ENCODE results near the gene TFF1. TPM values are rescaled to one million over a fixed set of nuclear protein-coding genes. Genes with fewer than 3 reads are reported as not detected.

The TFF1 gene
- total and polyA plus RNA-seq, 11 donors, result not detected

DNA sequence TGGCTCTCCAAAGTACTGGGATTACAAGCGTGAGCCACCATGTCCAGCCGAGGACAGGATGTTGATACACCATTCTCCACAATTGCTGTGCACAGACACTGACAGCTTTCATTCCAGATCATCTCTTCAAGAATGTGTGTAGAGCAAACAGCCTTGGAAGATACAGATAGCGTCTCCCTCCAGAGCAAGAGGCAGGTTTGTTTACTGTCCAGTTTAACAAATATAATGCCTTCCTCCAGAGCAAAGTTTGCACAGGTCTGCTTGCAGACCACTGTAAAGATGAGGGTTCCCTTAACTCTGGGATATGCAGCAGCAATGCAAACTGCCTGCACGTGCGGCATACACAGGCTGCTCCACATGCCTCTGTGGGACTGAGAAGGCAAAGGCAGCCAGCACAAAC is 25.0 kb upstream of the TFF1 start:
- no peak overlapping the region for H3K4me3 ChIP-seq
- peaks cover 0 to 7% (median 0%) of the 10 kb centered on the region in 12 donors for H3K4me1 ChIP-seq
- no peak overlapping the region for H3K27ac ChIP-seq
- DNase-seq (peak in 1 of 5 donors; percentile 30), ATAC-seq (no peak)
- peaks cover 0 to 3% (median 0%) of the 10 kb centered on the region in 12 donors for H3K9me3 ChIP-seq
- intact Hi-C loops (cut with DNase I), result no loop called here
- no peaks in the 10 kb centered on the region for H3K36me3 ChIP-seq
- WGBS, 4 donors, result 86 to 94% (median 91%) methylated on average over 5 of the region's 5 CpGs
- no peak for TF ChIP-seq CTCF (IDR thresholded peaks at IDR 0.05)
- TF ChIP-seq POLR2A (IDR thresholded peaks at IDR 0.05), result no peak
- peaks cover 0 to 11% (median 0%) of the 10 kb centered on the region in 9 donors for H3K27me3 ChIP-seq

GRCh38 chr21:42390696-42391095 is 24.4 kb upstream of the TFF1 start:
- Histone ChIP-seq H3K36me3 (no peaks in the 10 kb centered on the region), H3K9me3 (peaks cover 0 to 3% (median 0%) of the 10 kb centered on the region in 12 donors), H3K4me3 (no peak overlapping the region), H3K27ac (no peak overlapping the region), H3K27me3 (peaks cover 0 to 11% (median 0%) of the 10 kb centered on the region in 9 donors), H3K4me1 (peaks cover 0 to 7% (median 0%) of the 10 kb centered on the region in 12 donors)
- intact Hi-C loops (cut with DNase I), result no loop called here
- WGBS, 4 donors, result 66 to 75% (median 70%) methylated on average over 2 of the region's 2 CpGs
- DNase-seq, result no peak
- TF ChIP-seq CTCF (IDR thresholded peaks at IDR 0.05) (no peak), POLR2A (IDR thresholded peaks at IDR 0.05) (no peak)
- no peak for ATAC-seq

DNA sequence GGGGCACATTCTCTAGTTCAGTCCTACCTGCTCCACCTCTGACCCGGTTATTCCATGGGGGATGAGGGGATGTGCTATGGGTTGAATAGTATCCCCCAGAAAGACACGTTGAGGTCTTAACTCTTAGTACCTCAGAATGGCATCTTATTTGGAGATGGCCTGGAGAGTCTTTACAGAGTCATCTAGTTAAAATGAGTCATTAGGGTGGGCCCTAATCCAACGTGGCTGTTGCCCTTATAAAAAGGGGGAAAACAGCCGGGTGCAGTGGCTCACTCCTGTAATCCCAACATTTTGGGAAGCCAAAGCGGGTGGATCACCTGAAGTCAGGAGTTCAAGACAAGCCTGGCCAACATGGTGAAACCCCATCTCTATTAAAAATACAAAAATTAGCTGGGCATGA is 23.9 kb upstream of the TFF1 start:
- H3K9me3 ChIP-seq, result peaks cover 0 to 3% (median 0%) of the 10 kb centered on the region in 12 donors
- H3K36me3 ChIP-seq, result no peaks in the 10 kb centered on the region
- ATAC-seq, result no peak
- intact Hi-C loops (cut with DNase I), result no loop called here
- 80 to 94% (median 84%) methylated on average over 5 of the region's 5 CpGs for WGBS, 4 donors
- H3K4me1 ChIP-seq, result peaks cover 0 to 7% (median 0%) of the 10 kb centered on the region in 12 donors
- H3K27ac ChIP-seq, result no peak overlapping the region
- no peak overlapping the region for H3K4me3 ChIP-seq
- no peak for TF ChIP-seq CTCF (IDR thresholded peaks at IDR 0.05)
- no peak for DNase-seq
- H3K27me3 ChIP-seq, result peaks cover 0 to 11% (median 0%) of the 10 kb centered on the region in 9 donors

DNA sequence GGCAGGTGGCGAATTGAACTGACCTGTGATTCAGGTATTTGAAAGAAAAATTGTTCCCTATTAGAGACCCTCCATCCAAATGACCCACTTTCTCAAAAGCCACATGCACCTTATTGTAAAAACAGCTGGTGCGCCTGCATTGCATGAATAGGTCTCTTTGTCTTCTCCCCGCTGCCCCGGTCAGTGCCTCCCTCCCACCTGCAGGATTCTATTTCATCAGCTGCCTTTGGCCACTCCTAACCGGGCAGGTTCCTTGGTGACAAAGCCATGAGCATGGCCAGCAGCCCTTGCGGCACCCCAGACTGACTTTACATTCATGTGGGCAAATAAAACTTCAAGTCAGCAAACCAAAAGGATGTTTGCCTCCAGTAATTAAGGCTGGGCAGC is 23.1 kb upstream of the TFF1 start:
- Histone ChIP-seq H3K4me1 (peaks cover 0 to 7% (median 0%) of the 10 kb centered on the region in 12 donors), H3K9me3 (peaks cover 0 to 3% (median 0%) of the 10 kb centered on the region in 12 donors), H3K4me3 (no peak overlapping the region), H3K27ac (no peak overlapping the region), H3K36me3 (no peaks in the 10 kb centered on the region), H3K27me3 (peaks cover 0 to 11% (median 0%) of the 10 kb centered on the region in 9 donors)
- no peak for TF ChIP-seq POLR2A (IDR thresholded peaks at IDR 0.05)
- TF ChIP-seq CTCF (IDR thresholded peaks at IDR 0.05), result no peak
- WGBS, 4 donors, result 64 to 80% (median 77%) methylated on average over 6 of the region's 6 CpGs
- ATAC-seq, result no peak
- DNase-seq, result no peak
- intact Hi-C loops (cut with DNase I), result no loop called here
